HG02642 (cell line): Measurements from ENCODE around the gene ASIC2.

Experiments used
- ATAC-seq: cut with Tn5 transposase; IDR thresholded peaks from one replicate; pipeline ENCODE4 v1.9.1; 2021; ENCODE audit warnings: mild to moderate bottlenecking; ENCODE audit not compliant: unreplicated experiment, poor library complexity

The ASIC2 gene

DNA sequence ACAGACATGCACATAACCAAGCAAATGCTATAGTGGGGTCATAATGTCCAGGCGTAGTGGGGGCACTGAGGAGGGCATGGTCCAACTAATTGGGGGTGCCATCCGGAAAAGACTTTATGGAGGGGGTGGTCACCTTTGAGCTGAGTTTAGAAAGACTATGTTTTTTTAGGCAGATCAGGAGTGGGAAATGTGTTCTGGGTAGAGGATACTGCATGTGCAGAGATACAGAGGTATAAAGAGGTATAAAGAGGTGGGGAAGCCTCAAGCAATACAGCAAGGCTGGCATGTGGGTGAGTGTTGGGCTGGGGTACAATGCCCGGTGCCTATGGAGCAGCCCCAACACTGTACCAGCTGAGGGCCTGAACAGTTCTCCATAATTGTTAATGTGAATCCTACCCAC lies 248.3 kb downstream of the ASIC2 start:
- no peak for ATAC-seq

DNA sequence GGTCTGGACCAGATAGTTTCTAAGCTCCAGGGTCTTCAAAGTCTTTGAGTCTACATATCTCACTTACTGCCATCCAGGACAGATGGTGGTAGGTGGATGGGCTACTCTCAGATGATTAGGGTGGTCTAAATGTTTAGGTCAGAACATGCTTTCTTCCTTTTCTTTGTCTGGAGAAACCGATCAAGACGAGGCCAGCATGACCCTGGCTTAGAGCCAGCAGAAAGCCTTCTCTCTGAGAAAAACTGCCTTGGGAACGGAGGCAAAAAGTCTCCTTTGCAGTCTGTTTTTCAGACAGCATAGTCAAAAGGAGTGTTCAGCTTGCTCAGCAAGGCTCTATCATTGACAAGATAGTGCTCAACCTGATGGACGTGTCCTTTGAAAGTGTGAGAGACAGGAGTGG lies 252.6 kb downstream of the ASIC2 start:
- no peak for ATAC-seq

DNA sequence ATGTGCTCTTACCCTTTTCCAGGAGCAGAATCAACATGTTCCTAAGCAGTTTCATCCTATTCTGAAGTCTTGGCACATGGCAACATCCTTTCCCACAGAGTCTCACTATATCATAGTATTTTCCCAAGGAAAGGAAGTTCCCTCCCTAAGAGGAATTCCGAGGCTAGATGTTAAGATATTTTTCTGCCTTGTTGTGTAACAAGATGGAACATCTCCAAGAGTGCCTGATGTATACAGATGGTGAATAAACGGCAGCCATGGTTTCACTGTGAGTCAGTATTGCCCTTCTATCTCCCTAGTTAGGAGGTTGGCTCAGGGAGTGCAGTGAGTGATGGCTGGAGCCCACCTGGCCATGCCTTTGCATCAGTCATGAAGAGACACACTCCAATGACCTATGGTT lies 253.2 kb downstream of the ASIC2 start:
- no peak for ATAC-seq

DNA sequence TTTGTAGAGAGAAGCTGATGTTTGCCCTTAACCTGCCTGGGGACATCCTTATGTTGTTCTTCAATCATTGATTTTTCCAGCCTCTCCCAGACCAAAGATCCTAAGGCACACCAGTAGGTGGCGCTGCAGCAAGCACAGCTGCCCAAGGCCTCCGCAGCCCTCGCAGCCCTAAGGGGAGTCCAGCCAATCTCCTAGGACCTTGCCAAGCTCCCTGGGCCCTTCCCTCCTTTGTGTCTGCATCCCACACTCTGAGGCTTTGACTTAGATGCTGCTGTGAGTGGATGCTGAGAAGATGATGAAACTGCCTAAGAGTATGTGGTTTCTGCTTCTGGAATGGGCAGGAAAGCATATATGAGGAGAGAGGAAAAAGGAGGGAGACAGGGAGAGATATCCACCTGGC lies 254.4 kb downstream of the ASIC2 start:
- no peak for ATAC-seq

DNA sequence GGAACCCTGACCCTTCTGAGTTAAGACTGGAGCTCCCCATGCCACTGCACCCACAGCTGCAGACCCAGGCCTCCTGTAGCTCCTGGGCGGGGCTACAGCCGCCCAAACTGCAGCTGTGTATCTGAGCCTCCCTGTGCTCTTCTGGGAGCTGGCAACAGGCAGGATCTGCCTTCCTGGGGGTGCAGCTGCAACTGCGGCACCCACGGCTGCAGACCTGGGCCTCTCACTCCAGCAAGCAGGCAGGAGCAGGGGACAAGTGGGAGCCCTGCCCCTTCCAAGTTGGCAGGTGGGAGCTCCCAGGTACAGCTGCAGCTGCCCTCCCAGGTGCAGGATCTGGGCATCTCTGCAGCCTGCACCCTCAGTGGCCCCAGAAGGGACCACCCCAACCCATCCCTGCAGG lies 259.9 kb downstream of the ASIC2 start:
- ATAC-seq = no peak

DNA sequence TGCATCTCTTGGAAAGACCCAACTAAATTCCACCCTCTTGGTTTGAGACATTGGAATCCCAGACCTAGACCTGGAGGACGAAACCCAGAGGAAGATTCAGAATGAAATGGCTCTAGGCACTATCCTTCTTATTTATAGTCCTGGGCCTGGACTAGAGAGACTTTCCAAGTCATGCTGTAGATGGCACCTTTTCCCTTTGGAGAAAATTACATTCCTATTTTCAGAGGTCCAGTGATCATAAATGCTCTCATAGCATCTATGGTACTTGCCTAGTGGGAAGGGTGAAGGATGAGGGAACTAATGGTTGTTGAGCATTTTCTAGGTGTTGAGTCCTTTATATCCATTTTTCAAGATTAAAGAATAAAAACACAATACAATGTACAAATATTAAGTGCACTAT lies 264.3 kb downstream of the ASIC2 start:
- ATAC-seq = no peak

DNA sequence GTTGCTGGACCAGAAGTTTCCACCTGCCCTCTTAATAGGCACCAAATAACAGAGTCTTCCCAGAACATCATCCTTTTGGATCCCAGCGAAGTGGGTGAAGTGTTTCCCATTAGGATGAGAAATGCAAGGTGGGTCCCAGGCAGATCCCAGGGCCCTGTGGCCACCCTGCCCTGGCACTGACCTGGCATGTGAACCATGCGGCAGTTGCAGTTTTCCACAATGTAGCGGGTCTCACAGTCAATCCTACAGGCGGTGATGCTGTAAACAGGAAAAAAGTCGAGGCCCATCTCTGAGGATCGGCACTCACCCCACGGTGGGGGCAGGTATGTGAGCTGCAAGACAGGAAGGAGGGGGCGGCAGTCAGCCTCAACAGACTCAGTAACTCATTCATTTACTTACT lies 265.0 kb downstream of the ASIC2 start:
- no peak for ATAC-seq

DNA sequence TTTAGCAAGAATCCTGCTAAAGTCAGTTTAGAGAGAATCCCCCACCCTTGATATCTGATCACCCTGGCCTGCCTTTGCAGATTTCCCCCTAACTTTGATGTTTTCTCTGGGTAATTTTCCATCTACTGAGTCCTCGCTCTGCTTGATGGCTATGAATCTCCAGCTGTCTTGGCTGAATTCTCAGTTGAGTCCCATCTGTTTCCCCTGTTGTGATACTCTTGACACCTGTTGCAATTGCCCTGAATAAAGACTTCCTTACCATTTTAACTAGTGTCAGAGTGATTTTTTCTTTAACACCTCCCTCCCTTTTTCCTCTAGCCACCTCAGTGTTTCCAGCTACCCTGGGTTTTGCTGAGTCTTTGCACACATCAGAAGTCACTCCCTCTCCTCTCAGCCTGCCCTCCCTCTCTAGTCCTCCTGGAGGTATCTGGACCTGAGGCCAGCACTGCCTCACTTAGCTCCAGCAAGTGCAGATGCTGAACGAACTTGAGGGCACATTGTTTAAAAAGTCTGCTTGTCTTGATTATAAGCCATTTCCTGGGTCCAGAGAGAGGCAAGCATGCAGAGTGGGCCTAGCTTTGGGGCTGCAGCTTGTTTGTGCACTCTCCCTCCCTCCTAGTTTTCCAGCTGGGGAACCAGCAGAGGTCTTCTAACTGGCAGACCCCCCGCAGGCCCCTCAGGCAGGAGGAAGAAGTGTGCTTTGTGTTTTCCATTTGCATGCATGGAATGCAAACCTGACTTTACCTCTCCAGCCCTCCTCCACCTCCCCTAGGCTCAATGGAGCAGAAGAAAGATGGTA lies 268.2 kb downstream of the ASIC2 start:
- ATAC-seq = no peak

DNA sequence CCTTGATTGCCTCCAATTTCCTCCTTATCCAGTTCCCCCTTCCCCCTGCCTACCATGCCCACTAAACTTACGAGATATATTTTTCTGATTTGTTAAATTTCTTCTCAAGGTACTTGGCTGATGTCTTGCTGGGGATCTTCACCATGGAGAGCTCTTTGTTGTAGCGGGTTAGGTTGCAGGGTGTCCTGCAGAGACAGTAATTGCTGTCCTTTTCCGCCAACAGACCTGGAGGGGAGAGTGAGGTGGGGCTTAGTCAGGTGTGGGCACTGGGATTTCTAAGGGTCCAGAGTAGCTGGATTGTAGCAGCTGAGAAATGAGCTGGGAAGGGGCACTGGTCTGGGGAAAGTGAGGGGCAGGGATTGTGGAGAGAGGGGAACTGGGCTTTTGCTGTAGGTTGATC lies 269.3 kb downstream of the ASIC2 start:
- no peak for ATAC-seq

DNA sequence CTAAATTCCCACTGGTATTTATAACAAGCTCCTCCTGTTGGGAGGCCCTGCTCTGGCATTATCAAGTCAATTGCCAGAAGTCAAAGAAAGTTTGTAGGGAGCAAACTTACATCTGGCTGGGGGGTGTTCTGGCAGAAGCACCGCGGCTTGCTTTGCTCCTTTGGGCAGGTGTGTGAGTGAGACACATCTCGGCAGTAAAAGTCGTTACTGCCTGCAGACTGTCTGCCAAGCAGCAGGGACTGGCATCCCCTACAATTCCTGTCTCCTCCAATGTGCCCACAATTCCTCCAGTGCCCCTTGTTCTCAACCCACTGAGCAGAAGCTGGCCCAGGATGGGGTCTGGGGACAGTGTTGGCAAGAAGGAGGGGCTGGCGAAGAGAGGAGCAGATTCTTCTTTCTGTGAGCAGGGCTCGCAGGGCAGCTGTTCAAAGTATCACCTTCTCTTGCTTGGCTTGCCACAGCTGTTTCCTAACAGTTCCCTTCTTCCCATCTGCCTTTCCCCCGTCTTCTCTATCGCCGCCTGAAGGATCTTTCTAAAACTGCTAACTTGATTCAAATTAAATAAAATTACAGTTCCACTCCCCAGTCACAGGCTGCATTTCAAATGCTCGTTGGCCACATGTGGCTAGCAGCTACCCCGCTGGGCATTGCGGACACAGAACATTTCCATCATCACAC lies 271.2 kb downstream of the ASIC2 start:
- no peak for ATAC-seq

DNA sequence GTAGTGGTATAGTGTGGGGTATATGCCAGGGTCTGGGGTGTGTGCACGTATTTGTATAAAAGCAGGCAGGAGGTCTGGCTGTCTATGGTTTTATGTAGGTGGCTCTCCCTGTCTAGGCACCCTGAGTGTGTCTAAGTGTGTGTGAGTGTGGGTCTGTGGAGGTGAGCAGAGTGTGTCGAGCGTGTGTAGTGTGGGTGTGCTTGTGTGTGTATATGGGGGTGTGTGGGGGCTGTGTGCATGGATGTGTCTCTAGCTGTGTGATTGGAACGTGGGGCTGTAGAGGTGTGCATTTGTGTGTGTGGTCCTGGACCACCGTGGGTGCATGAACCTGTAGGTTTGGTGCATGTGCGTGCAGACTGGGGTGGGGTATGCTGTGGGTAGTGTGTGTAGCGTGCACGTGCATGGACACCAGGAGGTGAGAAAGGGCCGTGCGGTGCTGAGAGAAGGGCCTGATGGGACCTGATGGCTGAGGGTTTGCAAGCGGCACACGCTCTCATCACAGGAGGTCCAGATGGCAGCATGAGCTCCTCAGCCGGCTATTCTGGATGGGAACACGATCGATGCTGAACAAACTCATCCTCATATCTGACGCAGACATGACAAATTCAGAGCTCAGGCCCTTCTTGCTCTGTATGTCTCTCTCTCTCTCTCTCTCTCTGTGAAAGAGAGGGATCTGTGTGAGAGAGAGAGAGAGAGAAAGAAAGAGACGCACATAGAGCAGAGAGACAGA lies 273.8 kb downstream of the ASIC2 start:
- ATAC-seq = no peak

DNA sequence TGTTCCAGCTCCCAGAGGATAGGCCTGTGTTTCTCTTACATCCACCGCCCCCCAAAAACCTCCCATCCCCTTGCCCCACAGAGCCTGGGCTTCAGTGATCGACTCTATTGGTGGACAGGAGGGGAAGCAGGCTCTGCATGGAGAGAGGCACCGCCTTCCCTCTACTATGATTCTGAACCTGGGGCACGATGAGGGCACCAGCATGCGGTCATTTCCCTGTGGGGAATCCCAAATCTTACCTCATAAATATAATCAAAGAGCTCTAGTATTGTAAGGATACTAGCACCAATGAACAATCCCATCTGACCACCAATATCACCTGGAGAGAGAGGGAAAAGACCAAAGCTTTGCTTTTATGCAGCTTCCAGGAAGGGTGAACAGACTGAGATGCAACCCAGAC lies 275.7 kb downstream of the ASIC2 start:
- no peak for ATAC-seq

DNA sequence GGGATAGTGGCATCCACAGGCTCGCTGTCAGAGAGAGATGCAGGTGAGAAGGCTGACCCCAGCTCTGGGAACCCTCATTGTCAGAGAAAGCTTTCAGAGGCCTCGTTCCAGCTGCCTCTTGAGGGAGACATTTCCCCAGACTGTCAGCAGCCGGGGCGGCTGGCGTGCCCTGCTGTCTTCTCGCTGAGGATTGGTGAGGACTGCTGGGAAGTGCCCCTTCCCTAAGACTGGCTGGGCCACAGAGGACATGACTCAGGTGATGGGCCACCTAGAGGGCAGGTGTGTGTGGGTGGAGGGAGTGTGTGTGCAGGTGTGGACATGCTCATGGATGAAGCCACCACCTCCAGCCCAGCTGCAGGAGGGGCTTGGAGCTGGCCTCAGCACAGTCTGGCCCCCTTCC lies 276.2 kb downstream of the ASIC2 start:
- no peak for ATAC-seq

DNA sequence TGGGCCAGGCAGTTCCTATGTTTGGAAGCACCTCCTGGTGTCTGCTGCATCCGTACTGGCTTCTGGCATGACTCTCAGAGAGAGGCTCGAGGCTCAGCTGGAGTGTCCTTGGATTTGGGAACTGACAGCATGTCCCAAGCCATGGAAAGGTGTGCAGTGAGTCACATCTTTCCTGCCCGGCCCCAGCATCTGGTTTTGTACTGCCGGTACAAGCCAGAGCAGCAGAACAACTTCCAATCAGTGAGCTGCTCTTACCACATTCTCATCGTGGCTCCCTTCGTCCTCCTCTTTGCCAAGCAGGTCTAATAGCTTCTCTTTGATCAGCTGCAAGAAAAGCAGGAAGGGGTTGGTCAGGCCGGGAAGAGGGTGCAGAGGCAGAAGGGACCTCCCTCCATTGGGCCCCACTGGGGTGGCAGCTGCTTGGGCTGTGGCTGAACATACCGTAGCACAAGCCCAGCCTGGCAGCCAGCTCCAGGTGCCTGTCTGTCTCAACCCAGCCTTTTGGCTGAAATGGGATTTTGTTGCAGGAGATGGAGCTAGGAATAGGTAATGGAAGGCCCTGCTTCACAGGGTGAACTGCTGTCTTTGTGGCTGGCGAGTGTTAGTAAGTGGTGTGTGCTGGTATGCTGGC lies 277.3 kb downstream of the ASIC2 start:
- no peak for ATAC-seq

DNA sequence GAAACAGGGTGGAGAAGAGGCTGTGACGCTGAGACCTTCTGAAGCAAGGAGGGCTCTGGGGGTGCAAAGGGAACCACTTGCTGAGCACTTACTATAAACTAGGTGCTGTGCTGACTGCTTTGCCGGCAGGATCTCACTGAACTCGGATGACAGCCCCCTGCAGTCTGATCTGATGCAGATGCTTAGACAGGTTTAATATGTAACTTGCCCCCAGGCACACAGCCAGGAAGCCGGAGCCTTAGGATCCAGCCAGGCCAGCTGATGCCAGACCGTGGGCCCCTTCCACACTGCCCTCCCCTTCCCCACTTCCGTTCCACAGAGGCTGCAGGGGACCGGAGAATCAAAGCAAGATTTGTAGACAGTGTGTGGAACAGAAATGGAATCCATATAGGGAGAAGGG lies 278.3 kb downstream of the ASIC2 start:
- ATAC-seq = no peak

DNA sequence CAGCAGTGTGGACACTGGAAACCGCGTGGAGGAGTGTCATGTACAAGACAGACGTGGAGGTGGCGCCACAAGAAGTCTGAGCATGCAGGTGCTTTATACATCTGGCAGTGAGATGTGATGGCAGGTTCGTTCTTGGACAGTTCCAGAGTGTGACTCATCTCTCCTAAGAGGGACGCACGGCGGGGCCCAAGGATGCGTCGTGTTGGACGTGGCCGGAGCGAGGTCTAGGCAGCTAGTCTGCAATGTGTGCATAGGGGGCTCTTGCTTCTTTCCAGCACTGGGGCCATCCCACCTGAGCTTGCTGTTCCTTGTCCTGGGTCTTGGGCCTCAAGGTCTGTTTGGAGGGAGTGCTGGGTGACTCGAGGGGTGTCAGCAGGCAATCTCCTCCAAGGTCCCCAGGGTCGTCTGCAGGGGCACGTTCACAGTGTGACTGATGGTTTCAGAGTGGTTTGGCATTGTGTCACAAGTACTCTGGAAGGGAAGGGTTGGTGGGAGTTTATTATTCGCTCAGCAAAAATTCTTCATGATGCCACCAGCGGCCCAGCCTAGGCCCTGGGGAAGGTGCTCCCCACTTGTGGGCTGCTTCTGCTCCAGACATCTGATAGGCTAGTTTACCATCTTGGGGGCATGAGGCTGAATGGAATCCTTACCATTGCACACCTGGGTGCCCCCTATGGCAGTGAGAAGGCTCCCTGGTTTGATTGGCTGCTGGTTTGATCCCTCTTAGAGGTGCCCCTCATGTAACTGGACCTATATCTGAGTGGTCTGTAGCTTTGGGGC lies 279.3 kb downstream of the ASIC2 start:
- ATAC-seq = no peak

DNA sequence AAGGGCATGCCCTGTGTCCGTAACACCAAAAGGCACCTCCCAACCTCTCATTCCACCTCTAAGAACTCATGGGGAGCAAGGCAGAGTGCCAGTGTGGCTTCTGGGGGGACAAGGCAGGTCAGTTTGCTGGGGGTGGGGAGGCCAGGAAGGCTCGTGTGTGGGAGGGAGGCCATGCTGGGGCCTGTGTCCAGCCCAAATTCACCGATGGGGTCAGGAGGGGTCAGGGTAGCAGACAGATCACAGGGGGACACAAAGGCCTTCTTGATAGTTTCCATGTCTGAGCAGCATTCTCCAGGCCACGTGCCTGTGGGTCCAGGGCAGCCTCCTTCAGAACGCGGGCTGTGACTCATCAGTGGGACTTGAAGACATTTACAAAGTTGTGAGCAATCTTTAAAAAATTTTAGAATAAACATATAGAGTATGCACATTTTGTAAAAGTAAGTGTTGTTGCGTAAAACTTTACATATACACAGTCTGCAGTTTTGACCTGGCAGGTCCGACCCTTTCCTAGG lies 280.5 kb downstream of the ASIC2 start:
- no peak for ATAC-seq

DNA sequence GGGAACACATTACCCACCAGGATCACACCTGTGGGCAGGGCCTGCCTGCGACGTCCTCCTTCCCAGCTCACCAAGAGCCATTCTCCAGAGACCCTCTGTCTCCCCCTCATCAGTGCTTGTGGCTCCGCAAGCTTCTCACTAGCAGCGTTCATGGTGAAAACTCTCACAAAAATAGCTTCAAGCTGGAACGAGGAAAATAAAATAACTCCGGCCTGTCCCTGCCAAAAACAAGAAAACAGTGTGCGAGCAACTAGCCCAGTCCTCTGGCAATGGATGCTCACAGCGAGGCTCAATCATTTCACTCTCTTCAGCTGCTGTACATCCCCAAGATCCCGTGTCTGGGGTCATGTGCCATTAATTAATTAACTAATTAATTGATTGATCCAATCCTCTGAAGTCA lies 283.5 kb downstream of the ASIC2 start:
- ATAC-seq = no peak

DNA sequence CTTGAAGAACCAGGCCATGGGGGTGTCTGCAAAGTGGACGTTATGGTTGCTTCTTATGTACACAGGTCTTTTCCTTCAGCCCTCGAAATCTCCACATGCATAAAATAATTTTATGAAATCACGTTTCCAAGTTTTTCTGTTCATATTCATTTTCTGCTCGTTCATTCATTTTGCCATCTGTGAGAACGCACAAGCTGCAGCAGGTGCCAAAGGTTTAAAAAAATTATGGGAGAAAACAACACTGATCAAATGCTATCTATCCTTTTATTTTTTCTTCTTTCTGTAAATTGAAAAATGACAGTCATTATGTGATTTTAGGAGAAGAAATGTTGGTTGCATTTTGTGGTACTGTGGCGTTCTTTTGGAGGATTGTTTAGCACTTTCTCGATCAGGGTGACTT lies 285.9 kb downstream of the ASIC2 start:
- ATAC-seq = no peak

DNA sequence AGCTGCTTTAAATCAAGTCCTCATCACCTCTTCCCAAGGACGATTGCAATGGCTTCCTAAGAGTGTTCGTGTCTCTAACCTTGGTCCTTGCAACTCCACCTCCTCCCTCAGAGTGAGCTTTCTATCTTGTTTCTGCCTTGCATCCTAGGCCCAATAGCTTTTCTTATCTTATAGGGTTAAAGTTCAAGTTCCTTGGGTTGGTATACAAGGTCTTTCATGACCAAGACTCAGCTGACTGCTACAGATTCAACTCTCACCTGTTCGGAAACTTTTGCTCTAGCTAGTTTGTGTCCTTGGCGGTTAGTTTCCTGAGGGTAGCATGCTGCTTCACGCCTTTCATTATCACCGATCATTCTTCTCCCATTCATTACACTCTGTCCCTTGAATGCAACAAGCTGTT lies 290.8 kb downstream of the ASIC2 start:
- no peak for ATAC-seq
